SU-DHL-6 (cell line): ENCODE measurements around the gene MYADM.

Source experiments
- H2AFZ ChIP-seq: fragments of 200-600 bp; sonication (generic); 2 replicates; pipeline ENCODE4 v1.6.1; 2014; ENCODE audit warnings: low read depth, mild to moderate bottlenecking, moderate library complexity, mixed read lengths, antibody characterized with exemption, low read length; ENCODE audit not compliant: severe bottlenecking
- H3F3A ChIP-seq: fragments of 200-600 bp; shearing (Covaris generic); 2 replicates; pipeline ENCODE4 v1.6.0; 2016; ENCODE audit warnings: antibody characterized with exemption, mild to moderate bottlenecking; ENCODE audit not compliant: insufficient read depth
- H3K27ac ChIP-seq: fragments of 200-600 bp; sonication (generic); 2 replicates; pipeline ENCODE4 v1.5.1; 2016; ENCODE audit warnings: low read depth, mild to moderate bottlenecking, low read length, moderate library complexity, mixed read lengths
- H3K27me3 ChIP-seq: fragments of 200-600 bp; sonication (generic), shearing (Covaris generic); 2 replicates; pipeline ENCODE4 v1.6.0; 2014; ENCODE audit warnings: mild to moderate bottlenecking, low read length
- H3K36me3 ChIP-seq: fragments of 200-600 bp; sonication (generic); 2 replicates; pipeline ENCODE4 v1.6.1; 2014; ENCODE audit warnings: mild to moderate bottlenecking, low read length, mixed read lengths
- H3K4me2 ChIP-seq: fragments of 300-600, 200-600 bp; shearing (Covaris generic), sonication (generic); 2 replicates; pipeline ENCODE4 v1.6.0; 2014; ENCODE audit warnings: low read length, low read depth, mild to moderate bottlenecking; ENCODE audit not compliant: poor library complexity, severe bottlenecking
- H3K4me3 ChIP-seq: fragments of 200-600 bp; sonication (generic); 2 replicates; pipeline ENCODE4 v1.5.1; 2014; ENCODE audit warnings: antibody characterized with exemption, low read length, mild to moderate bottlenecking, mixed read lengths; ENCODE audit not compliant: insufficient read depth, poor library complexity, severe bottlenecking
- H3K79me2 ChIP-seq: fragments of 200-600 bp; sonication (generic); 2 replicates; pipeline ENCODE4 v1.6.1; 2014; ENCODE audit warnings: mild to moderate bottlenecking, low read length, moderate library complexity; ENCODE audit not compliant: insufficient read depth
- H3K9ac ChIP-seq: fragments of 200-600 bp; sonication (generic); 2 replicates; pipeline ENCODE4 v1.7.0; 2014; ENCODE audit warnings: mild to moderate bottlenecking, low read length
- H3K9me2 ChIP-seq: fragments of 200-600 bp; sonication (generic); replicated peaks from 2 replicates; pipeline ENCODE4 v1.6.1; 2014; ENCODE audit warnings: low read length; ENCODE audit not compliant: insufficient read depth
- H3K9me3 ChIP-seq: fragments of 200-600 bp; sonication (generic); 2 replicates; pipeline ENCODE4 v1.6.1; 2014; ENCODE audit warnings: low read length, mixed read lengths; ENCODE audit not compliant: insufficient read depth
- H4K20me1 ChIP-seq: fragments of 200-600 bp; sonication (generic); 2 replicates; pipeline ENCODE4 v1.6.1; 2014; ENCODE audit warnings: low read depth, mild to moderate bottlenecking, antibody characterized with exemption, low read length, moderate library complexity, mixed read lengths
- EZH2phosphoT487 ChIP-seq: fragments of 200-600 bp; sonication (generic), shearing (Covaris generic); conservative IDR thresholded peaks from 2 replicates; pipeline ENCODE4 v1.6.1; 2018; ENCODE audit warnings: mild to moderate bottlenecking, antibody characterized with exemption, low read length, moderate library complexity, mixed read lengths
- TF ChIP-seq, protein P1 (sequence below): fragments of 200-600 bp; sonication (generic); IDR thresholded peaks from one replicate; pipeline ENCODE4 v1.5.1; 2017; ENCODE audit warnings: antibody characterized with exemption, mild to moderate bottlenecking, low read length, moderate library complexity; ENCODE audit not compliant: insufficient read depth, poor library complexity, severe bottlenecking

MYADM gene

DNA sequence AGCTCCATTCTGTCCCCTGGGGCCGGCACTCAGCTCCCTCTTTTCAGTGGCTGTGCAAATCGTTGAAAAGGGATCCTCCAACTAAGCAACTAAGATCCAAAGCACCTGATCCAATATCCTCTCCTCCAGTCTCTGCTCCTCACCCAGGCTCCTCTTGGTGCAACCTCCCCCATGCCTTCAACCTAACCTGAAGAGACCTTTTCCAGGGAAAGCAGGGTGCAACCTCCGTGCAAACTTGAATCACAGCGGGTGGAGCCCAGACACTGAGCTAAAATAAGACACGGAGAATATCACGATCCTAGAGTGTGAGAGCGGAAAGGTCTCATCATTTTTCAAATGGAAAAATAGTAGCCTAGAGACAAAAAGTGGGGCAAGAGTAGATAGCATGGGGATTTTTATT lies 49.7 kb downstream of the MYADM start:
- Histone ChIP-seq H3K27me3 (no peaks in the 10 kb centered on the region), H4K20me1 (no peaks in the 10 kb centered on the region), H3K9me2 (no peaks in the 10 kb centered on the region), H3K36me3 (no peaks in the 10 kb centered on the region), H3F3A (no peaks in the 10 kb centered on the region), H3K27ac (no peak overlapping the region), H3K79me2 (no peaks in the 10 kb centered on the region), H3K9me3 (no peaks in the 10 kb centered on the region), H3K4me2 (no peak overlapping the region), H3K9ac (no peak overlapping the region), H3K4me3 (no peak overlapping the region), H2AFZ (no peak overlapping the region)
- TF ChIP-seq, protein P1, sequence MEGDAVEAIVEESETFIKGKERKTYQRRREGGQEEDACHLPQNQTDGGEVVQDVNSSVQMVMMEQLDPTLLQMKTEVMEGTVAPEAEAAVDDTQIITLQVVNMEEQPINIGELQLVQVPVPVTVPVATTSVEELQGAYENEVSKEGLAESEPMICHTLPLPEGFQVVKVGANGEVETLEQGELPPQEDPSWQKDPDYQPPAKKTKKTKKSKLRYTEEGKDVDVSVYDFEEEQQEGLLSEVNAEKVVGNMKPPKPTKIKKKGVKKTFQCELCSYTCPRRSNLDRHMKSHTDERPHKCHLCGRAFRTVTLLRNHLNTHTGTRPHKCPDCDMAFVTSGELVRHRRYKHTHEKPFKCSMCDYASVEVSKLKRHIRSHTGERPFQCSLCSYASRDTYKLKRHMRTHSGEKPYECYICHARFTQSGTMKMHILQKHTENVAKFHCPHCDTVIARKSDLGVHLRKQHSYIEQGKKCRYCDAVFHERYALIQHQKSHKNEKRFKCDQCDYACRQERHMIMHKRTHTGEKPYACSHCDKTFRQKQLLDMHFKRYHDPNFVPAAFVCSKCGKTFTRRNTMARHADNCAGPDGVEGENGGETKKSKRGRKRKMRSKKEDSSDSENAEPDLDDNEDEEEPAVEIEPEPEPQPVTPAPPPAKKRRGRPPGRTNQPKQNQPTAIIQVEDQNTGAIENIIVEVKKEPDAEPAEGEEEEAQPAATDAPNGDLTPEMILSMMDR, result no peak
- no peak for TF ChIP-seq EZH2phosphoT487
